GM19035 (cell line): Measurements from ENCODE around the gene IQCC.

Experiments
- ATAC-seq: cut with Tn5 transposase; IDR thresholded peaks from one replicate; pipeline ENCODE4 v1.9.1; 2021; ENCODE audit not compliant: unreplicated experiment

IQCC gene

GRCh38 chr1:32195531-32195930 is 9.9 kb upstream of the IQCC start:
- ATAC-seq = no peak

DNA sequence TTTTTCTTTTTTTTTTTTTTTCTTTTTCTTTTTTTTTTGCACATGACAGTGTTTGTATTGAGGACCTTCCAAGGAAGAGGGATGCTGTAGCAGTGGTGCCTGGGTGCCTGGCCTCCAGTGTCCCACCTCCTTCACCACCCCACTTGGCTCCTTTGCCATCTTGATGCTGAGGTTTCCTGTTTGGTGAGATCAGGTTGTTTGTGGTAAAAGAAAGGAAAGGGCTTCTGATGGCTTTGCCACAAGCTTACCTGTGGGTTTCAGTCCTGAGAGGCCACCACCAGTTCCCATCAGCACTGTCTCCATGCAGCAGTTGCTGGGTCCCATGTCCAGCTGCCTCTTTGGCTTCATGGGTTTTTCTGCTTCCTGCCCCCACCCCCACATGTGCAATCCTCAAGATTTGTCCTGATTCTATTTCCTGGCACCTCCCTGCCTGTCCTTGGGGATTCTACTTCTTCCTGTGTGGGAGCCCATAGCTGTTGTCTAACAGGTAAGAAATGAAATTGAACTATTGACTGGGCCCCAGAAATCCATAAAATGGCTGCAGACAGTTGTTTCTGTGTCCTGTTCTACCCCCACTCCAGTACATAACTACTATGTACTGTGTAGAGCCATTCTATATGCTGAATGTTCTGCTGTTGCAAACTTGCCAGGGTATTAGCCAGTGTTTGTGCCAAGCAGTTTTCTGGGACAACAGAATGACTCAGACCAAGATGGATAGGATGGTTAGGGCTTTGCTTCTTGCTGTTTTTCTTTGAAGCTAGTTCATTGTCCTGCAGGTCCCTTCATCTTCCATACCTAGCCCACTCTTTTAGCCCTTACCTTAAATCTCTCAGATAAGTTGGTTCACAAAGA is 9.3 kb upstream of the IQCC start:
- no peak for ATAC-seq

- ATAC-seq = no peak
These were observed 8.4 kb upstream of the IQCC start for GRCh38 chr1:32197074-32197473.

DNA sequence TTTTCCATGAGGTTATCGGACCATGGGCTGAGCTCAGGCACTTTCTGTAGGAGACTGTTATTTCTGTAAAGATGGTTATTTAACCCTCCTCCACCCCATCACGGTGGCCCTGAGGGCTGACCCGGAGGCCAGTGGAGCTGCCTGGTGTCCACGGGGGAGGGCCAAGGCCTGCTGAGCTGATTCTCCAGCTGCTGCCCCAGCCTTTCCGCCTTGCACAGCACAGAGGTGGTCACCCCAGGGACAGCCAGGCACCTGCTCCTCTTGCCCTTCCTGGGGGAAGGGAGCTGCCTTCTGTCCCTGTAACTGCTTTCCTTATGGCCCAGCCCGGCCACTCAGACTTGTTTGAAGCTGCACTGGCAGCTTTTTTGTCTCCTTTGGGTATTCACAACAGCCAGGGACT is 7.6 kb upstream of the IQCC start:
- ATAC-seq = no peak

DNA sequence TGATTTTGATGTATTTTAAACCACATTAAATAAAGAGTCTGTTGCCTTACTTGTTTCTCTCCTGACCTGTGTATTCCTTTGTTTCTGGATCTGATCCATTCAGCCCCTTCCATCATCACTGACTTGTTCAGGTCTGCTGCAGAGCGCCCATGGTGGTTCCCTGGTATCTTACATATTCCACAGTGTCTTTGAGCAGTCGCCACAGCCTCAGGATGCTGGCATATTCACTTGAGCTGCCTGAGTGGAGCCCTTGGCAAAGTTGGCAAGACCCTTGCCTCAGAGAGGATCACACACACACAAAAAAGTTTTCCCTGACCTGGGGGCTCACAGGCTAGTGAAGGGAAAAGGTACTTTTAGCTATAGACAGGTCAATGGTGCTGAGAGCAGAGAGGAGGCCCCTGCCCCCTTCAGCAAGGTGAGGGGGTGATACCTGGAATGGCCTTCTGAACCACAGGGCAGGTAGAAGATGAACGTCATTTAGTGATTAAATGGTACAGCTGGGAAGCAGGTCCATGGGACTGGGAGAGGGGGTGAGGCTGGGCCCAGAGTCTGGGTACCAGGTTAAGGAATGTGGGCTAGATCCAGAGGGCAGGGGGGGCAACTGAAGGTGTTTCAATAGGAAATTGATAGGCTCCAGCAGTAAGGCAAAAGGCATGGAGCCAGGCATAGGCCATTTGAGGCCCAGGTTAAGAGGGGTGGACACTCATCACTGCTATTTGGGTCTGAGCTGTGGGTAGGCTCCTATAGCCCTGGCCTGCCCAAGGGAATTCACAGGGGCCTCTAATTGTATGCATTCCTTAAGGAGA is 7.0 kb upstream of the IQCC start:
- no peak for ATAC-seq

DNA sequence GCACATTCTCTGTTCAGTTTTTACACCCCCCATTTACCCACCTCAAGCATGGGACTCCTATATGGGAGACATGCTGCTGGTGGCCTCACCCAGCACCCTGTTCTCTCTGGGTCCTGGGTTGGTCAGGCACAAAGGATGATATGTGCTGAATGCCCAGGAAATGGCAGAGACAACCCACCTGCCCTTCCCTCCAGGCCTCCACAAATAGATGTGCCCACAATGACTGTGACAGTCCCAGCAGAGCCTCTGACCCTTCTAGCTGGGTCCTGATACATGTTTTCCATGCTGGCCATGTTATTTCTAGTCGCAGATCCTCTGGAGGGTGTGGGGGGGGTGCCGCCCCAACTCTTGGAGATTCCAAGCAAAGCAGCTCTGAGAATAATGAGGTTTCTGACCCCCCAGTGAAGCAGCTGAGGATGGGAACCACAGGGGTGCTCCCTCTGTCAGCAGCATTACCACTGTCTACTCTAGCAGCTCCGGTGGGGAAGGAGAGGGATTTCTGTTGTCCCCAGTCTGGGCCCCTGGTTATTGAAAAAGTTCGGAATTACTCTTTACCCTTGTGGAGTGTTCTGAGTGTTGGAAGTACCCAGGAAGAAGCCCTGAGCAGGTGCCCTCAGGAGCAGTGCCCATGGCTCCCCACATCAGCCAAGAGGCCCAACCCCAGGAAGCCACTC is 6.3 kb upstream of the IQCC start:
- ATAC-seq = no peak

DNA sequence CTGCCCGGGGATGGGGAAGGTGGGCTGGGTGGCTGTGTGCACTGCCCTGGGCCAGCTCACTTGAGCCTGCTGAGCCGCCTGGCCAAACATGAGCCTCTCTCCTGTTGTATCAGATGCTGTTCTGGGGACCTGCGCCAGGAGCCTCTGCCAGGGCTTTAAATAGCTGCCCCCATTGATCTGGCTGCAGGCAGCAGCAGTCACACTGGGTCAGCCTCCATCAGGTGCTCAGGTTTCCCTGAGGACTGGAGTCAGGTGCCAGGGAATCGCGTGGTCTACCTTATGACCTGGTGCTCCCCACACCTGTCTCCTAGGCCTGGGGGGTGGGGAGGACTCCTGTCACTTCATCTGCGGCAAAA is 5.8 kb upstream of the IQCC start:
- ATAC-seq = no peak

DNA sequence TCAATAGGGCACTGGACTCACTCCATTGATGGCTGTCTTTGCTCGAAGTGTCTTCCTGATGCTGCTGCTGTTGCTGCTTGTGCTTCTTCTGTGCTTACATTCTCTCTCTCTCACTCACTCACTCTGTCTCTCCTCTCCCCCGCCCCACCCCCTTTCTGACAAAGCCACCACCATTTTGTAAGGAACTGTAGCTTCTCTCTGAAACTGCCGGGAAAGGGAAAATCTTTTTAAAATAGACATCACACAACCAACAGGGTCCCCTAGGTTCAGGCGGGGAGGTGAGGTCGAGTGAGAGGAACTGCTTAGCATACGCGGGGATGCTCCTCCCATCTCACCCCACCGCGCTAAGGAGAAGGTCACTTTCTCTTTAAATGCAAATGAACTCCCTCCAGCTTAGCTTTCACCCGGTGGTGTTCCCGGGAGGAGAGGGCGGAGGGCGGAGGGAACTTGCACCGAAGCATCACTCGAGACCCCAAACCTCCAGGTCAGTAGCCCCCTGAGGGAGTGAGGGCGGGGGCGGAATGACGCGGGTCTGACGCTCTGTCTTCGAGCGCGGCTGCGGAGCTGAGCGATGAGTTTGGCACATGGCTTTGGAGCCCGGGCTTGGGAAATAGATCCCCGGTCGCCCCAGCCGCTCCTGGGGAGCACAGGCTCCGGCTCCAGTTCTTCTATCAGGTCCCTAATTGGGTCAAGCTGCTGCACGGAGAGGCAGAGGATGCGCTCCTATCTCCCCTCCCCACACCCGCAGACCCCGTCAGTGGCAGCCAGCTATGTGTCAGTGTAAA is 5.1 kb upstream of the IQCC start, which contains the start of gene CCDC28B:
TSS of gene CCDC28B (plus strand) at position 370 of the 785 bp plus-strand sequence. CDS start 1,341 bp downstream, outside the sequence.
- ATAC-seq = no peak

- ATAC-seq = no peak
These were observed 4.2 kb upstream of the IQCC start for GRCh38 chr1:32201011-32201855.

GRCh38 chr1:32204943-32205361 is 519 bp upstream of the IQCC start:
- ATAC-seq = no peak

GRCh38 chr1:32208469-32208868 is 3.0 kb downstream of the IQCC start:
- ATAC-seq = no peak

- ATAC-seq = no peak
These were observed 3.4 kb downstream of the IQCC start, which contains the start of gene DCDC2B for GRCh38 chr1:32208891-32209328. TSS of gene DCDC2B (plus strand) at chr1:32209089. CDS start at chr1:32209094, 5 bp downstream.

GRCh38 chr1:32215629-32216480 is 10.4 kb downstream of the IQCC start:
- no peak for ATAC-seq

- ATAC-seq = no peak
These were observed 11.1 kb downstream of the IQCC start for GRCh38 chr1:32216566-32216965.

DNA sequence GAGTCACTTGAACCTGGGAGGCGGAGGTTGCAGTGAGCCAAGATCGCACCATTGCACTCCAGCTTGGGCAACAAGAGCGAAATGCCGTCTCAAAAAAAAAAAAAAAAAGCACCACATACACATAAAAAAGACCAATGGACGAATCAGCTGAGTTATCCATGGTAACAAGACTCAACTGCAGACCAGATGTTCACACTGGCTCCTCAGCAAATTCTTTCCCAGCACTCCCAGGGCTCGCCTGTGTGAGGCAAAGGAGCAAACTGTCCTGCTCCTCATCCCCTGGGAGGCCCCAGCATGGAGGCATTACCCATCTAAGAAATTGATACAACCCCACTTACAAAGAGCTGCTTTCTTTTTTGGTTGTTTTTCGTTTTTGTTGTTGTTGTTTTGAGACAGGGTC is 13.6 kb downstream of the IQCC start:
- no peak for ATAC-seq

GRCh38 chr1:32220746-32221580 is 15.5 kb downstream of the IQCC start:
- ATAC-seq = no peak

- no peak for ATAC-seq
These were observed 16.1 kb downstream of the IQCC start for GRCh38 chr1:32221581-32221979.
